ENCODE results near the gene GSTM1. TPM values are rescaled to one million over a fixed set of nuclear protein-coding genes. Genes with fewer than 3 reads are reported as not detected.

Gene GSTM1
- total RNA-seq, 4 donors from 2014 or later = 0.83 to 299 TPM; not detected in 2

DNA sequence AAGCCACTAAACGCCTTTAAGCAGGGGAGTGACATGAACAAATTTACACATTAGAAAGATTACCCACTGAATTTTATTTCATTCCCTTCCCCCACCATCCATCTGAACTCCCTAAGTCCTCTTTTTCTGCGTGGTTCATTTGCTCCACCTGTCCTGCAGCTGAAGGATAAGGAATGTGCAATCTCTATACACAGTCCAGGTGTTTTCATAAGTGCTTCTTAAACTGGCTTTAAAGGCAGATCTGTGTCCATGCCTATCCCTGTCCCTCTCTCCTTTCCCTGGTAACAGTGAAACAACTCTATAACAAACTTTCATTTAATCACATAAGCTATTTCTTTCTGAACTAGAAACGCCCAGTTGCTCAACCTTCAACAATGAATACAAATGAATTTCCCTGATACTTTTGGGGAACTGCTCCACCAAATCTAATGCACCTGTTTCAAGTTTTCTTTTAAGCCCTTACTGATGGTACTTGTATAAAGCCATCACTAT, 44.8 kb downstream of the GSTM1 start:
- Histone ChIP-seq H3K27me3 (no peaks in the 10 kb centered on the region), H3K4me1 (peaks cover 0 to 15% (median 0%) of the 10 kb centered on the region in 3 donors), H3K36me3 (peaks cover 0 to 12% (median 0%) of the 10 kb centered on the region in 3 donors), H3K4me3 (no peak overlapping the region), H3K27ac (peak overlapping the region in 2 of 4 donors; percentile 7 to 19), H3K9me3 (no peaks in the 10 kb centered on the region)
- intact Hi-C loops (cut with DNase I) = no loop called here
- no peak for DNase-seq
- 43 to 44% methylated on average over 3 of the region's 3 CpGs for WGBS, 2 donors
- TF ChIP-seq CTCF (IDR thresholded peaks at IDR 0.05) = no peak
- no peak for TF ChIP-seq POLR2A (IDR thresholded peaks at IDR 0.05)

- H3K36me3 ChIP-seq = peaks cover 0 to 20% (median 0%) of the 10 kb centered on the region in 3 donors
- 76 to 90% methylated on average over 2 to 3 of the region's 4 CpGs for WGBS, 2 donors
- H3K4me3 ChIP-seq = no peak overlapping the region
- no peaks in the 10 kb centered on the region for H3K27me3 ChIP-seq
- intact Hi-C loops (cut with DNase I) = no loop called here
- no peak for DNase-seq
- no peaks in the 10 kb centered on the region for H3K9me3 ChIP-seq
- no peak for TF ChIP-seq POLR2A (IDR thresholded peaks at IDR 0.05)
- TF ChIP-seq CTCF (IDR thresholded peaks at IDR 0.05) = no peak
- H3K27ac ChIP-seq = peak overlapping the region in 2 of 4 donors; percentile 7 to 19
- H3K4me1 ChIP-seq = peaks cover 0 to 15% (median 0%) of the 10 kb centered on the region in 3 donors
Measured at GRCh38 chr1:109733236-109733870, 45.7 kb downstream of the GSTM1 start.

DNA sequence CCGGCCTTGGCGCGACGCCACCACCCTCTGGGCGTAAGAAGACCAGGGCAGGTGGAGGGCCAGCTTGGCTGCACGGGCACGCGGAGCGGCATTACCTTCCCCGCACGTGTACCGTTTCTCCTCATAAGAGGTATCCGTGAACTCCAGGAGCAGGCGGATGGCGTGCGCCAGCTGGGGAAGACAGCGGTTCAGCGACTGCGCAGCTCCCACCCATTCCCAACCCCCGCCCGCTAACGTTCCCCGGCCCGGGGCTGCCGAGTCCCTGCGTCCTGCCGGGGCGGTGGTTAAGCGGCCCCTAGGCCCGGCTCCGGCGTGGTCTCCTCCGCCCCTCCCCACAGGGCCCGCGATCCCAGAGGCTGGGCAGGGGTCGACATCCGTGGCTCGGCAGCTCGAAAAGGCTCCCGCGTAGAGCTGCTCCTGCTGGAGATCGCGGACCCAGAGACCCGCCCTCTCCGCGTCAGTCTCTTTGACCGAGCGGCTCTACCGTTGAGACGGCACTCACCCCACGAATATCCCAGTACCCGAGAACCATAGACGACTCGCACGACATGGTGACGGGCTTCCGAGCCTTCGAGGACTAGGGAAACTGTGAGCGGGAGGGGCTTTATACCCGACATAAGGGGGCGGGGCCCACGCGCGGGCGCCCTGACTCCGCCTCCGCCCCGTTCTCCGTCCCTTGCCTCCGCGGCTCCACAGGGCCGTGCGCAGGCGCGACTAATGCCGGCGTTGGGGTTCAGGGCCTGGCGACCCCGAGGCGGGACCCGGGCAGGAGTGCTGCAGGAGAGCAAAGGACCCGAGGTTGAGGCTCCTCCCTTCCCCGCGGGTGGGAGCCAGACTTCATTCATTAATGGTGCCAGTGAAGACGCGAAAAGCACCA, 52.4 kb downstream of the GSTM1 start:
- H3K9me3 ChIP-seq = no peaks in the 10 kb centered on the region
- 0 to 1% methylated on average over 11 to 35 of the region's 86 CpGs for WGBS, 2 donors
- H3K27ac ChIP-seq = peak overlapping the region; percentile 76 to 89 (median 86)
- intact Hi-C loops (cut with DNase I) = no loop called here
- peaks cover 3 to 24% (median 5%) of the 10 kb centered on the region in 3 donors for H3K4me1 ChIP-seq
- peak overlapping the region; percentile 74 to 83 (median 80) for H3K4me3 ChIP-seq
- TF ChIP-seq CTCF (IDR thresholded peaks at IDR 0.05) (no peak), POLR2A (IDR thresholded peaks at IDR 0.05) (peak in 3 of 4 donors; percentile 30 to 80 (median 76))
- DNase-seq = no peak
- peaks cover 0 to 4% (median 0%) of the 10 kb centered on the region in 4 donors for H3K27me3 ChIP-seq
- peaks cover 0 to 20% (median 0%) of the 10 kb centered on the region in 3 donors for H3K36me3 ChIP-seq

GRCh38 chr1:109740615-109741373, 53.2 kb downstream of the GSTM1 start, which contains the start of gene GSTM3:
TSS of gene GSTM3 (minus strand) at chr1:109741038. CDS start at chr1:109740287, 751 bp downstream.
- 1 to 14% methylated on average over 9 of the region's 10 CpGs for WGBS, 2 donors
- H3K27ac ChIP-seq = peak within 1 kb of the TSS; percentile 76 to 89 (median 86)
- peaks cover 0 to 4% (median 0%) of the 10 kb centered on the region in 4 donors for H3K27me3 ChIP-seq
- intact Hi-C loops (cut with DNase I) = no loop called here
- H3K9me3 ChIP-seq = no peaks in the 10 kb centered on the region
- DNase-seq = no peak
- peak within 1 kb of the TSS; percentile 74 to 83 (median 80) for H3K4me3 ChIP-seq
- peaks cover 0 to 20% (median 0%) of the 10 kb centered on the region in 3 donors for H3K36me3 ChIP-seq
- TF ChIP-seq CTCF (IDR thresholded peaks at IDR 0.05) (no peak), POLR2A (IDR thresholded peaks at IDR 0.05) (no peak)
- H3K4me1 ChIP-seq = peaks cover 3 to 24% (median 5%) of the 10 kb centered on the region in 3 donors

Other genes starting within 250 kb of the GSTM1 start
- under 1 TPM in 3 of 4 donors, not detected in 1; 0.15 to 0.79 (median 0.19) TPM for gene SYPL2, start 221.3 kb upstream of the GSTM1 start, total RNA-seq
- gene ATXN7L2, start 203.9 kb upstream of the GSTM1 start, total RNA-seq = 1 to 10 TPM; 2.1 to 5.9 (median 3.8) TPM
- gene CYB561D1, start 193.7 kb upstream of the GSTM1 start, total RNA-seq = 10 to 100 TPM in 1 of 4 donors, 1 to 10 TPM in 3; 3.1 to 12.7 (median 7.3) TPM
- 1 to 10 TPM in 2 of 4 donors, under 1 TPM in 2; 0.45 to 2.7 (median 1.8) TPM for gene AMIGO1, start 178.1 kb upstream of the GSTM1 start, total RNA-seq
- not detected for gene GPR61, start 147.9 kb upstream of the GSTM1 start, total RNA-seq
- 10 to 100 TPM in 3 of 4 donors, 1 to 10 TPM in 1; 8.2 to 15.1 (median 11.6) TPM for gene GNAI3, start 139.2 kb upstream of the GSTM1 start, total RNA-seq
- gene GNAT2, start 68.2 kb upstream of the GSTM1 start, total RNA-seq = not detected
- 10 to 100 TPM; 18.5 to 51.5 (median 24.4) TPM for gene AMPD2, start 68.0 kb upstream of the GSTM1 start, total RNA-seq
- 10 to 100 TPM; 13.5 to 53.5 (median 29.4) TPM for gene GSTM4, start 31.7 kb upstream of the GSTM1 start, total RNA-seq
- 10 to 100 TPM; 17.8 to 87.9 (median 46.2) TPM for gene GSTM2, start 19.8 kb upstream of the GSTM1 start, total RNA-seq
- 1 to 10 TPM in 2 of 4 donors, not detected in 2; 2.2 to 4.6 TPM for gene GSTM5, start 24.4 kb downstream of the GSTM1 start, total RNA-seq
- 100 to 1,000 TPM in 2 of 4 donors, 10 to 100 TPM in 2; 86.2 to 273 (median 150) TPM for gene GSTM3, start 53.2 kb downstream of the GSTM1 start, total RNA-seq
- gene EPS8L3, start 76.1 kb downstream of the GSTM1 start, total RNA-seq = under 1 TPM in 1 of 4 donors, not detected in 3; 0.19 TPM
- 10 to 100 TPM in 3 of 4 donors, 1 to 10 TPM in 1; 7.6 to 34.8 (median 15.9) TPM for gene CSF1, start 223.0 kb downstream of the GSTM1 start, total RNA-seq

Data from esophagus squamous epithelium (tissue), 5 donors.